Suprapubic skin (tissue), 4 donors: Measurements from ENCODE around the gene BTRC.
"Not testable (repeated sequence)": the region's sequence is repeated elsewhere in the genome, so short reads cannot be mapped to it uniquely, and the experiment has no call there.

Source experiments
- CTCF ChIP-seq, 2 donors: fragments of 200-600 bp in 1 of 2; fragments of 450-650 bp in 1 of 2; sonication (generic) in 1 of 2; IDR thresholded peaks; one replicate each; pipeline ENCODE4 v1.5.1; 2016 to 2019; ENCODE audit warnings: antibody characterized with exemption in 2 of 2, mild to moderate bottlenecking in 1 of 2, moderate library complexity in 1 of 2
- EP300 ChIP-seq: sonication (generic); formaldehyde crosslinking; IDR thresholded peaks from one replicate; pipeline ENCODE4 v1.6.1; 2017; ENCODE audit warnings: antibody characterized with exemption
- POLR2AphosphoS5 ChIP-seq, 3 donors: sonication (generic); formaldehyde crosslinking; IDR thresholded peaks; one replicate each; pipeline ENCODE4 v1.6.1; 2017; ENCODE audit warnings: antibody characterized with exemption in 3 of 3

GRCh38 chr10:101327454-101327853, 26.5 kb upstream of the BTRC start:
- TF ChIP-seq CTCF (IDR thresholded peaks at IDR 0.05); EP300; POLR2AphosphoS5 (IDR thresholded peaks at IDR 0.05): not testable (repeated sequence)
